Endodermal cell (in vitro differentiated cells): Measurements from ENCODE around the gene BNIP3. TPM values are rescaled to one million over a fixed set of nuclear protein-coding genes. Genes with fewer than 3 reads are reported as not detected.

ENCODE experiments used
- DNase-seq: peaks from one replicate; pipeline ENCODE4 v3.0.0-alpha.2; 2017
- H3K27ac ChIP-seq: 2 replicates; pipeline ENCODE4 v1.5.1; 2013; ENCODE audit warnings: mild to moderate bottlenecking, low read depth, low read length, moderate library complexity
- H3K27me3 ChIP-seq: 2 replicates; pipeline ENCODE4 v1.6.1; 2013; ENCODE audit warnings: mild to moderate bottlenecking, low read length, moderate library complexity; ENCODE audit not compliant: insufficient read depth, control insufficient read depth, poor library complexity, severe bottlenecking
- H3K36me3 ChIP-seq: 2 replicates; pipeline ENCODE4 v1.7.0; 2013; ENCODE audit warnings: mild to moderate bottlenecking, low read length, moderate library complexity; ENCODE audit not compliant: control insufficient read depth, insufficient read depth
- H3K4me1 ChIP-seq: one replicate; pipeline ENCODE4 v1.7.0; 2013; ENCODE audit warnings: low read length; ENCODE audit not compliant: control insufficient read depth, insufficient read depth
- H3K4me3 ChIP-seq: 2 replicates; pipeline ENCODE4 v1.5.1; 2013; ENCODE audit warnings: mild to moderate bottlenecking, low read length, moderate library complexity
- H3K9ac ChIP-seq: 2 replicates; pipeline ENCODE4 v1.6.1; 2013; ENCODE audit warnings: mild to moderate bottlenecking, low read length, moderate library complexity; ENCODE audit not compliant: poor library complexity, severe bottlenecking; ENCODE audit errors: extremely low read depth
- H3K9me3 ChIP-seq: 2 replicates; pipeline ENCODE4 v1.6.1; 2013; ENCODE audit warnings: mild to moderate bottlenecking, low read length, moderate library complexity; ENCODE audit not compliant: control insufficient read depth
- H3K27ac Mint-ChIP-seq: 2 replicates; pipeline ENCODE4 v1.8.0; 2020; ENCODE audit warnings: mixed read lengths
- H3K27me3 Mint-ChIP-seq: 2 replicates; pipeline ENCODE4 v1.8.0; 2021; ENCODE audit warnings: mild to moderate bottlenecking, mixed read lengths; ENCODE audit not compliant: insufficient read depth
- H3K36me3 Mint-ChIP-seq: 2 replicates; pipeline ENCODE4 v1.8.0; 2020; ENCODE audit warnings: low read depth, mixed read lengths
- H3K4me1 Mint-ChIP-seq: 2 replicates; pipeline ENCODE4 v1.8.0; 2020; ENCODE audit warnings: mixed read lengths
- H3K4me3 Mint-ChIP-seq: 2 replicates; pipeline ENCODE4 v1.8.0; 2020; ENCODE audit warnings: mild to moderate bottlenecking, moderate library complexity, mixed read lengths
- H3K9me3 Mint-ChIP-seq: 2 replicates; pipeline ENCODE4 v1.8.0; 2020; ENCODE audit warnings: mild to moderate bottlenecking, mixed read lengths
- WGBS, 2 experiments: methylation state at CpG; one replicate each; pipeline versions ENCODE4 v1.1.5 to v1.1.7; 2013; ENCODE audit warnings: missing lambda C conversion rate in 2 of 2, mixed read lengths in 1 of 2; ENCODE audit not compliant: insufficient coverage in 1 of 2, insufficient read length in 1 of 2; 5-methylcytosine and 5-hydroxymethylcytosine counted together
- total RNA-seq, 2 donors: library from RNA; stranded (reverse); fragmentation: NEBNext Ultra II Directional in 1 of 2; extraction: Animal tissue kit (Norgen Biotek cat#: 25700) in 1 of 2; gene quantifications; 2 replicates in 1 of 2; 3 replicates in 1 of 2; pipeline ENCODE4 v1.2.1, GENCODE V29; 2021
- TF ChIP-seq, protein P1 (sequence below): fragments of 200-600 bp; sonication (generic); conservative IDR thresholded peaks from 2 replicates; pipeline ENCODE4 v1.5.0; 2021; ENCODE audit warnings: antibody characterized with exemption, mild to moderate bottlenecking

The BNIP3 gene
- total RNA-seq, 2 donors from 2014 or later = 93.5 to 108 TPM

DNA sequence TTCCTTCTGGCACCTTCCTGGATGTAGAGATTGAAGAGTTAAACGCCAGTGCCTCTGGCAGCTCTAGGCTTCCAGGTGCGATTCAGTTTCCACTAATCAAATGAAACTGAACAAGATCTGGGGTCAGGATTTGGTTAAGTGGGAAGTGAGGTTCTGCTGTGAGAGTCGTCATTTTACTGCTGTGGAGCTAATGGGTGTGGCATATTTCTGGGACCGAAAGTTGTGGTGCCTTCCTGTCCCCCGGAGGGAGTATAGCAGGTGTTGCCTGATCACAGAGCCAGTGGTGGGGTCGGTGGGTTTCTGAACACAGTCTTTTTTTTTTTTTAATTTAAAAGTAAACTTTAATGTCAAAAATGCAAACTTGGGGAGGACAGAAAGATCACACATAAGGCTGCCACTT lies 47.0 kb upstream of the BNIP3 start:
- no peak overlapping the region for H3K4me3 ChIP-seq
- no peaks in the 10 kb centered on the region for H3K4me1 ChIP-seq
- Mint-ChIP-seq H3K9me3 (peaks cover 10% of the 10 kb centered on the region), H3K36me3 (no peaks in the 10 kb centered on the region), H3K27me3 (peaks cover 35% of the 10 kb centered on the region), H3K4me1 (no peaks in the 10 kb centered on the region), H3K27ac (no peak overlapping the region), H3K4me3 (no peak overlapping the region)
- TF ChIP-seq, protein P1, sequence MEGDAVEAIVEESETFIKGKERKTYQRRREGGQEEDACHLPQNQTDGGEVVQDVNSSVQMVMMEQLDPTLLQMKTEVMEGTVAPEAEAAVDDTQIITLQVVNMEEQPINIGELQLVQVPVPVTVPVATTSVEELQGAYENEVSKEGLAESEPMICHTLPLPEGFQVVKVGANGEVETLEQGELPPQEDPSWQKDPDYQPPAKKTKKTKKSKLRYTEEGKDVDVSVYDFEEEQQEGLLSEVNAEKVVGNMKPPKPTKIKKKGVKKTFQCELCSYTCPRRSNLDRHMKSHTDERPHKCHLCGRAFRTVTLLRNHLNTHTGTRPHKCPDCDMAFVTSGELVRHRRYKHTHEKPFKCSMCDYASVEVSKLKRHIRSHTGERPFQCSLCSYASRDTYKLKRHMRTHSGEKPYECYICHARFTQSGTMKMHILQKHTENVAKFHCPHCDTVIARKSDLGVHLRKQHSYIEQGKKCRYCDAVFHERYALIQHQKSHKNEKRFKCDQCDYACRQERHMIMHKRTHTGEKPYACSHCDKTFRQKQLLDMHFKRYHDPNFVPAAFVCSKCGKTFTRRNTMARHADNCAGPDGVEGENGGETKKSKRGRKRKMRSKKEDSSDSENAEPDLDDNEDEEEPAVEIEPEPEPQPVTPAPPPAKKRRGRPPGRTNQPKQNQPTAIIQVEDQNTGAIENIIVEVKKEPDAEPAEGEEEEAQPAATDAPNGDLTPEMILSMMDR = no peak
- H3K9ac ChIP-seq = no peak overlapping the region
- H3K27ac ChIP-seq = no peak overlapping the region
- H3K36me3 ChIP-seq = no peaks in the 10 kb centered on the region
- peaks cover 3% of the 10 kb centered on the region for H3K27me3 ChIP-seq
- peaks cover 10% of the 10 kb centered on the region for H3K9me3 ChIP-seq
- WGBS, 2 experiments = 96 to 100% methylated on average over 4 to 6 of the region's 6 CpGs
- no peak for DNase-seq

DNA sequence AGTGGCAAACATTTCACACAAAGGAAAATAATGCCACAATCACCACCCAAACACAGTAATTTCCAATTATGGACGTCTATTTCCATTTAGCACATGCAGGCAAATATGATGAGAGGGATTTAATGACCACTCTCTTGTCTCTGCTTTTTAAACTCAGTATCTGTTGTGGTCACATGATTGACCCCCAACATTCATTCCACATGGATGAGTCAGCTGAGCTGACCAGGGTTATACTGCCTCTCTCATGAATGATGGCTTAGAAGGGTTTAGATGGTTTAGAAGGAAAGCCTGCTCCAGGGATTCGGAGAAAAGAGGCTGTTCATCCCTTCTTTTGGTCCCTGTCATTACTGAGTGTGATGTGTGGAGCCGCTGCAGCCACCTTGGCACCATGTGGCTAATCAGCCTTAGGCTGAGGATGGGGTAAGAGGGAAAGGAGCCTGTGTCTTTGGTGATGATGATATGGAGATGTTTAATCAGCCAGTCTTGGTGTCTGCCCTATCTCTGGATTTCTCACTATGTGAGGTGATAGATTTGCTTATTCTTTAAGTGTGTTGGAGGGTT lies 45.8 kb upstream of the BNIP3 start:
- Histone ChIP-seq H3K27ac (no peak overlapping the region), H3K36me3 (no peaks in the 10 kb centered on the region), H3K4me1 (no peaks in the 10 kb centered on the region), H3K4me3 (no peak overlapping the region), H3K9ac (no peak overlapping the region), H3K9me3 (peaks cover 10% of the 10 kb centered on the region), H3K27me3 (peaks cover 8% of the 10 kb centered on the region)
- no peak overlapping the region for H3K4me3 Mint-ChIP-seq
- peaks cover 31% of the 10 kb centered on the region for H3K27me3 Mint-ChIP-seq
- peaks cover 4% of the 10 kb centered on the region for H3K4me1 Mint-ChIP-seq
- WGBS, 2 experiments = 80 to 95% methylated on average over 2 to 3 of the region's 3 CpGs
- no peak overlapping the region for H3K27ac Mint-ChIP-seq
- DNase-seq = no peak
- H3K36me3 Mint-ChIP-seq = no peaks in the 10 kb centered on the region
- H3K9me3 Mint-ChIP-seq = peaks cover 8% of the 10 kb centered on the region
- TF ChIP-seq, protein P1 = no peak

DNA sequence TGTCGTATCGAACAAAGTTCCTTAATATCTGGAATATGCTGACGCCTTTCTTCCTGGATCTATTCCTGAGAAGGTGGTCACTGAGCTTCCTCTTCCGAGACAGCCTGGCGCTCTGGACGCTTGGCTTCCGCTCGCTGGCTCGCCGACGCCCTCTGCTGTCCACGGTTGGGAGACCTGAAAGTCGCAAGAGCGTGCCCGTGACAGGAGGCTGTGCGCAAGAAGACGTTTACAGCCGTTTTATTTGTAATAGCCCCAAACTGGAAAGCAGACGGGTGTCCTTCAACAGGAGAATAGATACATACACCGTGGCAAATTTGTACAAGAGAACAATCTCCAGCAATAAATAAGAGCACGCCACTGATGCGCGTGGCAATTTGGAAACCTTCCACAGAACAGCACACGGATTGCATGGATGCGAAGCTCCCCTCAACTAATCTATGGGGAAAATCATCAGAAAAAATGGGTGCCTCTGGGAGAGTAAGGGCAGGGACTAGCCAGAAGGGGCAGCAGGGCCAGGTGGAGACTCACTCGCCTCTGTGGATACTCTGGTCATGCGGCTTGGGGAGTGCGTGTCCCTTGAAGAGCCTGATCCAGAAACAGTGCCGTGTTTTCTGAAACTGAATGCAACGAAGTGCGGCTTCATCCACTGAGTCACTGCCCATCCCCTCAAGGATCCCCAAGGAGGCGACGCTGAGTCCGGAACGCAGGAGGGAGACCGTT lies 41.5 kb upstream of the BNIP3 start:
- Mint-ChIP-seq H3K27ac (peak overlapping the region; percentile 1), H3K4me3 (no peak overlapping the region), H3K27me3 (peaks cover 25% of the 10 kb centered on the region), H3K36me3 (no peaks in the 10 kb centered on the region), H3K9me3 (peaks cover 6% of the 10 kb centered on the region), H3K4me1 (peaks cover 4% of the 10 kb centered on the region)
- Histone ChIP-seq H3K4me3 (no peak overlapping the region), H3K9me3 (peaks cover 10% of the 10 kb centered on the region), H3K27ac (no peak overlapping the region), H3K27me3 (peaks cover 8% of the 10 kb centered on the region), H3K9ac (no peak overlapping the region), H3K4me1 (no peaks in the 10 kb centered on the region), H3K36me3 (no peaks in the 10 kb centered on the region)
- peak; percentile 96 for DNase-seq
- TF ChIP-seq, protein P1 = peak; percentile 94
- WGBS, 2 experiments = 43% methylated on average over 33 to 36 of the region's 36 CpGs
